Melanocyte of skin (primary cell): Measurements from ENCODE around the gene ZNF587. TPM values are rescaled to one million over a fixed set of nuclear protein-coding genes. Genes with fewer than 3 reads are reported as not detected.

Experiments
- total RNA-seq, 2 donors: library from RNA; depleted of rRNA; stranded (reverse); fragments of >200 nt; gene quantifications; 2 replicates each; pipeline ENCODE4 v1.2.3, GENCODE V29; 2012

ZNF587 gene
- 10 to 100 TPM; 21.0 to 29.0 TPM for total RNA-seq

DNA sequence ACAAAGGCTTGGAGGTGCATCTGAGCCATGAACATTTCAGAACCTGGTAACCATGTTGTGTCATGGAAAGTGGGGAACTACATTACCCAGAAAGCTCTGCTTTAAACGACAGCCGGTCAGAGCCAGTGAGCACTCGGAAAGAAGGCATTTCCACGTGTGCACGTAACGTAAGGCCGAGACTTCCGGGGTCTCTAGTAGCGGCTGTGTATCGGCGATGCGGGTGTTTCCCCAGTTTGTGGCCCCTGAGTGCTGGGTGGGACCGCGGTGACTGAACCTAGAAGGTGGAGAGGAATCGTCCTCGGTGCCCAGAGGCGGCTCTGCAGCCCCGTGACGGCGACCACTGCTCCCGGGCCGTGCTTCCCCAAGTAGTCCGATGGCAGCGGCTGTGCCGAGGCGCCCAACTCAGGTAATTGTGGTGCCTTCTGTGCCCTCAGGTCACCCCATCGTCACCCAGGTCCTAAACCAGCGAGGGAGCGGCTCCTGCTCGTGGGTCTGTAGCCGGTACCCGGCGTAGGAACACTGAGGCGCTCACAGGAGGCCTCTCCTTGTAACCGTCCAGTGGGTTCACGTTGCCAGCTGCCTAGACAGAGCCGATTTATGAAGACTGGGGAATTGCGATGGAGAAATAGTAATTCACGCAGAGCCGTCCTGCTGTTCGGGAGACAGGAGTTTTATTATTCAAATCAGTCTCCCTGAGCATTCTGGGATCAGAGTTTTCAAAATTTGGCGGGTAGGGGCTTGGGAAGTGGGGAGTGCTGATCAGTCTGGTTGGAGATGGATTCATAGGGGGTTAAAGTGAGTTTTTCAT is at the start of gene ZNF587:
Gene ZNF587 (plus strand): TSS at position 194 of the 808 bp plus-strand sequence. CDS start 180 bp downstream, at position 374.

DNA sequence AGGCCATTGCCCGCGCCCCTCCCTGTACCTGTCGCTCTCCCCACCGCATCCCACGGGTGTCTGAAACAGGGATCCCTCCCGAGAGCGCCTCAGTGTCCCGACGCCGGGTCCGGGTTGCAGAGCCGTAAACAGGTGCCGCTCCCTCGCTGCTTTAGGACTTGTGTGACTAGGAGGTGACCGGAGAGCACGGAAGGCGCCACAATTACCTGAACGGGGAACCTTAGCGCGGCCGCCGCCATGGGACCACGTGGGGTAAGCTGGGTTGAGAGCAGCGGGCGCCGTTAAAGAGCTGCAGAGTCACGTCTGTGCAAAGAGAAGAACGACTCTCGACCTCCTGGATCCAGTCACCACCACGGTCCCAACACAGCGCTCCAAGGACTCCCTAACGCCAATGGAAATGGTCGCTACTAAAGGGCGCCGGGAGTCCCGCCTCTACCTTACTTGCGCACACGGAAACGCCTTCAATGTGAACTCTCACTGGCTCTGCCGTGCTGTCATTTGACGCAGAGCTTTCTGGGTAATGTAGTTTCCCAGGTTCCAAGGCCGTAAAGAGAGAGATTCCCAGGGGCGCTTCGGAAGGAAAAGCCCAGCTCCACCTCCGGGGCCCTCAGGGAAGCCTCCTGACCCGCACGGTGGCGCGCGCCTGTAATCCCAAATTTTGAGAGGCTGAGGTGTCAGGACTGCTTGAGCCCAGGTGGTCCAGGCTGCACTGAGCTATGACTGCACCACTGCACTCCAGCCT is 35.0 kb upstream of the ZNF587 start, which contains the start of gene ZNF552:
Gene ZNF552 (minus strand): TSS at position 409 of the 742 bp plus-strand sequence. CDS start 170 bp downstream, at position 239.

DNA sequence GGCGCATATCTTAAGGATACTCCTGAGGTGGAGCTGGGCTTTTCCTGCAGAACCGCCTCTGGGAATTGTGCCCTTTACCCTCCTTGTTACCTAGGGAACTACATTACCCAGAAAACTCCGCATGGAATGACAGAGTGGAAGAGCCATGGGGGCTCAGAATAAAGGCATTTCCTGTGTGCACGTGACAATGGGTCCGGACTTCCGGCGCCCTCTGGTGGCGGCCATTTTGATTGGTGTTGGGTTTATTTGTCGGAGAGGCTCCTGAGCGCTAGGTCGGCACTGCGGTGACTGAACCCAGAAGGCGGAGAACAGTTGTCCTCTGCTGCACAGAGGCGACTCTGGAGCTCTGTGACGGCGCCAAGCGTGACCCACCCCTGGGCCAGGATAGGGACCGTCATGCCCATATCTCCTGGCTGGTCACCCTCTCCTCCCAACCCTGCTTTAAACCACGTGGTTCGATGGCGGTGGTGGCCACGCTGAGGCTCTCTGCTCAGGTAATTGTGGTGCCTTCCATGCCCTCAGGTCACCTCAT is 19.5 kb upstream of the ZNF587 start, which contains the start of gene ZNF587B:
Gene ZNF587B (plus strand): TSS at position 229 of the 532 bp plus-strand sequence. CDS start 230 bp downstream, at position 459.

DNA sequence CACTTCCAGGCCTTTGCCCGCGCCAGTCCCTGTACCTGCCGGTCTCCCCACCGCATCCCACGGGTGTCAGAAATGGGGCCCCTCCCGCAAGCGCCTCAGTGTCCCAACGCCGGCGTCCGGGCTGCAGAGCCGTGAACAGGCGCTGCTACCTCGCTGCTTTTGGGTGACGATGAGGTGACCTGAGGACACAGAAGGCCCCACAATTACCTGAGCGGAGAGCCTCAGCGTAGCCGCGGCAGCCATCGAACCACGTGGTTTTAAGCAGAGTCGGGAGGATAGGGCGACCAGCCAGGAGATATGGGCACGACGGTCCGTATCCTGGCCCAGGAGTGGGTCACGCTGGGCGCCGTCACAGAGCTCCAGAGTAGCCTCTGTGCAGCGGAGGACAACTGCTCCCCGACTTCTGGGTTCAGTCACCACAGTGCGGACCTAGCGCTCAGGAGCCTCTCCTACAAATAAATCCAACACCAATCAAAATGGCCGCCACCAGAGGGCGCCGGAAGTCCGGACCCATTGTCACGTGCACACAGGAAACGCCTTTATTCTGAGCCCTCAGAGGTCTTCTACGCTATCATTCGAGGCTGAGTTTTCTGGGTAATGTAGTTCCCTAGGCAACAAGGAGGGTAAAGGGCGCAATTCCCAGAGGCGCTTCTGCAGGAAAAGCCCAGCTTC is 39.0 kb downstream of the ZNF587 start, which contains the start of gene ZNF814:
Gene ZNF814 (minus strand): TSS at position 478 of the 672 bp plus-strand sequence. CDS start 235 bp downstream, at position 243.

Other genes with a start within 250 kb of the ZNF587 start
- 1 to 10 TPM; 7.6 to 7.7 TPM for gene ZNF530, start 250.0 kb upstream of the ZNF587 start, total RNA-seq
- gene ZNF134, start 235.6 kb upstream of the ZNF587 start, total RNA-seq, result 10 to 100 TPM; 20.0 to 21.6 TPM
- gene ZNF211, start 216.7 kb upstream of the ZNF587 start, total RNA-seq, result 1 to 10 TPM; 9.0 to 9.6 TPM
- not detected for gene ZSCAN4, start 180.9 kb upstream of the ZNF587 start, total RNA-seq
- 10 to 100 TPM in 1 of 2 donors, 1 to 10 TPM in 1; 6.9 to 11.7 TPM for gene ZNF551, start 167.9 kb upstream of the ZNF587 start, total RNA-seq
- 1 to 10 TPM; 2.7 to 5.9 TPM for gene ZNF154, start 140.7 kb upstream of the ZNF587 start, total RNA-seq
- gene ZNF671, start 122.2 kb upstream of the ZNF587 start, total RNA-seq, result 10 to 100 TPM in 1 of 2 donors, 1 to 10 TPM in 1; 9.7 to 12.0 TPM
- gene ZNF776, start 103.0 kb upstream of the ZNF587 start, total RNA-seq, result 10 to 100 TPM; 14.7 to 15.5 TPM
- gene ZNF586, start 80.2 kb upstream of the ZNF587 start, total RNA-seq, result 10 to 100 TPM in 1 of 2 donors, 1 to 10 TPM in 1; 9.6 to 12.0 TPM
- gene ZNF552, start 34.9 kb upstream of the ZNF587 start, total RNA-seq, result 1 to 10 TPM; 5.0 to 8.3 TPM
- gene ZNF587B, start 19.6 kb upstream of the ZNF587 start, total RNA-seq, result 10 to 100 TPM; 13.4 to 34.0 TPM
- 10 to 100 TPM in 1 of 2 donors, 1 to 10 TPM in 1; 9.6 to 12.7 TPM for gene ZNF814, start 39.2 kb downstream of the ZNF587 start, total RNA-seq
- gene ZNF417, start 66.7 kb downstream of the ZNF587 start, total RNA-seq, result 1 to 10 TPM; 8.6 to 9.7 TPM
- 1 to 10 TPM; 3.1 to 6.3 TPM for gene ZNF418, start 85.5 kb downstream of the ZNF587 start, total RNA-seq
- gene ZNF256, start 97.8 kb downstream of the ZNF587 start, total RNA-seq, result 1 to 10 TPM; 3.4 to 7.0 TPM
- gene C19orf18, start 124.7 kb downstream of the ZNF587 start, total RNA-seq, result under 1 TPM in 1 of 2 donors, not detected in 1; 0.34 TPM
- gene ZNF606, start 153.0 kb downstream of the ZNF587 start, total RNA-seq, result 10 to 100 TPM in 1 of 2 donors, 1 to 10 TPM in 1; 7.7 to 16.5 TPM
- not detected for gene ZSCAN1, start 184.2 kb downstream of the ZNF587 start, total RNA-seq
- 1 to 10 TPM; 2.7 to 3.4 TPM for gene ZNF135, start 209.4 kb downstream of the ZNF587 start, total RNA-seq
- 10 to 100 TPM; 16.0 to 22.7 TPM for gene ZSCAN18, start 248.4 kb downstream of the ZNF587 start, total RNA-seq